H54 (cell line): Measurements from ENCODE around the gene NMRK1.

Source experiments
- DNase-seq: peaks from one replicate; pipeline ENCODE4 v3.0.0; 2011; ENCODE audit warnings: low spot score, mixed read lengths; ENCODE audit not compliant: insufficient read length
- FAIRE-seq: peaks from 3 replicates; lab custom pipeline; 2011; peaks lifted over from hg19 to GRCh38; lab: Jason Lieb, UNC
- POLR2A ChIP-seq: IDR thresholded peaks from 2 replicates; pipeline ENCODE4 v1.6.1; 2011; ENCODE audit warnings: low read depth, mild to moderate bottlenecking, low read length

NMRK1 gene

GRCh38 chr9:75027187-75028107 lies 60.5 kb downstream of the NMRK1 start:
- TF ChIP-seq POLR2A: no peak
- DNase-seq (peak; percentile 80), FAIRE-seq (peak; percentile 87)

GRCh38 chr9:75023846-75024245 lies 64.1 kb downstream of the NMRK1 start:
- no peak for FAIRE-seq
- no peak for DNase-seq
- TF ChIP-seq POLR2A: no peak

GRCh38 chr9:75019654-75020053 lies 68.3 kb downstream of the NMRK1 start:
- TF ChIP-seq POLR2A: no peak
- DNase-seq (no peak), FAIRE-seq (peak; percentile 71)

- FAIRE-seq (no peak), DNase-seq (no peak)
- TF ChIP-seq POLR2A: no peak
Measured at GRCh38 chr9:75019022-75019421, 68.9 kb downstream of the NMRK1 start.

GRCh38 chr9:75017378-75017777 lies 70.6 kb downstream of the NMRK1 start:
- FAIRE-seq: no peak
- DNase-seq: no peak
- TF ChIP-seq POLR2A: no peak

- DNase-seq (no peak), FAIRE-seq (peak; percentile 83)
- no peak for TF ChIP-seq POLR2A
Measured at GRCh38 chr9:75013735-75014134, 74.2 kb downstream of the NMRK1 start.
